Measurements from ENCODE around the gene AIFM2. TPM values are rescaled to one million over a fixed set of nuclear protein-coding genes. Genes with fewer than 3 reads are reported as not detected.
A peak's percentile ranks its signal among the peaks of the same experiment; 100 is the strongest.

AIFM2 gene
- total and polyA plus RNA-seq, 2 of the 13 experiments (the other 11 are each of a cell fraction or from before 2014, with no cell fraction given): 20.3 to 29.5 TPM

DNA sequence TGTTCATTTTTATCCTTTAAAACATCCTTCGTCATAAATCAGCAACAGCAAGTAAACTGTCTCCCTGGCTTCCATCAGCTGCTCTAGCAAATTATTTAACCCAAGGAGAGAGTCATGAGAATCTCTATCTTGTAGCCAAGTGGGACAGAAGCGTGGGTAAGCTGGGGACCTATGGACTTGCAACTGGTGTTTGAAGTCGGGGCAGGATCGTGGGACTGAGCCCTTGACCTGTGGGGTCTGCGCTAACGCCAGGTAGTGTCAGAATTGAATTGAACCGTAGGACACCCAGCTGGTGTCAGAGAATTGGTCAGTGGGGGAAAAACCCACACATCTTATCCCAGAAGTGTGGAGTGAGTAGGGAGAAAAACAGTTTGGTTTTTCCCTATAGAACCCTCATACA lies 13.4 kb downstream of the AIFM2 start:
- in situ Hi-C loops (cut with HindIII; ENCODE audit: extremely low pct_ligation_motif_present, low pct_unique_long_range_greater_than_20kb) (no loop called here), intact Hi-C loops (cut with micrococcal nuclease; ENCODE audit: unreplicated experiment) (no loop called here)
- ATAC-seq: no peak
- H3K9me3 ChIP-seq (ENCODE audit: low read length): no peaks in the 10 kb centered on the region
- 96% methylated on average over 7 of the region's 7 CpGs for WGBS (ENCODE audit: low lambda C conversion rate)
- no peaks in the 10 kb centered on the region for H3K4me1 ChIP-seq (ENCODE audit: insufficient read depth, low read length)
- H3K9ac ChIP-seq (ENCODE audit: insufficient read depth, low read depth, low read length): no peak overlapping the region
- no peak overlapping the region for H3K4me2 ChIP-seq (ENCODE audit: low read depth, low read length)
- H3K4me3 ChIP-seq (replicated peaks in 1 of 3; ENCODE audit: insufficient read depth in 1 of 3, low read depth in 2 of 3, low read length in 3 of 3): no peak overlapping the region
- POLR2A ChIA-PET: interaction anchor here (1.6 to 2.0 kb wide), 2 partner anchors 12 to 27 kb away, joined by 9 read pairs; partner anchors contain the start of gene TYSND1
- TF ChIP-seq GFI1 (CRISPR knock-in tag; IDR thresholded peaks at IDR 0.05; ENCODE audit: borderline replicate concordance) (no peak), ZNF253 (CRISPR knock-in tag; IDR thresholded peaks at IDR 0.05; ENCODE audit: borderline replicate concordance) (no peak), POLR2G (IDR thresholded peaks at IDR 0.05; ENCODE audit: low read depth, low read length) (peak; percentile 26; the same call in 1 of the 2 replicates), ZNF17 (CRISPR knock-in tag; IDR thresholded peaks at IDR 0.05) (no peak), ZNF441 (CRISPR knock-in tag; IDR thresholded peaks at IDR 0.05; ENCODE audit: borderline replicate concordance) (no peak), HDAC2 (CRISPR knock-in tag; IDR thresholded peaks at IDR 0.05) (no peak)
- TF ChIP-seq, protein P1, sequence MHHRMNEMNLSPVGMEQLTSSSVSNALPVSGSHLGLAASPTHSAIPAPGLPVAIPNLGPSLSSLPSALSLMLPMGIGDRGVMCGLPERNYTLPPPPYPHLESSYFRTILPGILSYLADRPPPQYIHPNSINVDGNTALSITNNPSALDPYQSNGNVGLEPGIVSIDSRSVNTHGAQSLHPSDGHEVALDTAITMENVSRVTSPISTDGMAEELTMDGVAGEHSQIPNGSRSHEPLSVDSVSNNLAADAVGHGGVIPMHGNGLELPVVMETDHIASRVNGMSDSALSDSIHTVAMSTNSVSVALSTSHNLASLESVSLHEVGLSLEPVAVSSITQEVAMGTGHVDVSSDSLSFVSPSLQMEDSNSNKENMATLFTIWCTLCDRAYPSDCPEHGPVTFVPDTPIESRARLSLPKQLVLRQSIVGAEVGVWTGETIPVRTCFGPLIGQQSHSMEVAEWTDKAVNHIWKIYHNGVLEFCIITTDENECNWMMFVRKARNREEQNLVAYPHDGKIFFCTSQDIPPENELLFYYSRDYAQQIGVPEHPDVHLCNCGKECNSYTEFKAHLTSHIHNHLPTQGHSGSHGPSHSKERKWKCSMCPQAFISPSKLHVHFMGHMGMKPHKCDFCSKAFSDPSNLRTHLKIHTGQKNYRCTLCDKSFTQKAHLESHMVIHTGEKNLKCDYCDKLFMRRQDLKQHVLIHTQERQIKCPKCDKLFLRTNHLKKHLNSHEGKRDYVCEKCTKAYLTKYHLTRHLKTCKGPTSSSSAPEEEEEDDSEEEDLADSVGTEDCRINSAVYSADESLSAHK (CRISPR knock-in tag; IDR thresholded peaks at IDR 0.05; ENCODE audit: borderline replicate concordance): no peak
- TF ChIP-seq, protein P2, sequence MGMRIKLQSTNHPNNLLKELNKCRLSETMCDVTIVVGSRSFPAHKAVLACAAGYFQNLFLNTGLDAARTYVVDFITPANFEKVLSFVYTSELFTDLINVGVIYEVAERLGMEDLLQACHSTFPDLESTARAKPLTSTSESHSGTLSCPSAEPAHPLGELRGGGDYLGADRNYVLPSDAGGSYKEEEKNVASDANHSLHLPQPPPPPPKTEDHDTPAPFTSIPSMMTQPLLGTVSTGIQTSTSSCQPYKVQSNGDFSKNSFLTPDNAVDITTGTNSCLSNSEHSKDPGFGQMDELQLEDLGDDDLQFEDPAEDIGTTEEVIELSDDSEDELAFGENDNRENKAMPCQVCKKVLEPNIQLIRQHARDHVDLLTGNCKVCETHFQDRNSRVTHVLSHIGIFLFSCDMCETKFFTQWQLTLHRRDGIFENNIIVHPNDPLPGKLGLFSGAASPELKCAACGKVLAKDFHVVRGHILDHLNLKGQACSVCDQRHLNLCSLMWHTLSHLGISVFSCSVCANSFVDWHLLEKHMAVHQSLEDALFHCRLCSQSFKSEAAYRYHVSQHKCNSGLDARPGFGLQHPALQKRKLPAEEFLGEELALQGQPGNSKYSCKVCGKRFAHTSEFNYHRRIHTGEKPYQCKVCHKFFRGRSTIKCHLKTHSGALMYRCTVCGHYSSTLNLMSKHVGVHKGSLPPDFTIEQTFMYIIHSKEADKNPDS (CRISPR knock-in tag; IDR thresholded peaks at IDR 0.05): no peak
- no peaks in the 10 kb centered on the region for H3K79me2 ChIP-seq (ENCODE audit: insufficient read depth, low read length)
- no peak for DNase-seq (ENCODE audit: low spot score)
- no peak for FAIRE-seq
- CTCF ChIA-PET (ENCODE audit: low intra/inter-chr PET ratio, low total read pairs): no interaction called here
- TSS peak; percentile 4 for BruUV-seq (replicated peaks)
- no peak overlapping the region for H3K27ac ChIP-seq (ENCODE audit: extremely low read length, insufficient read depth, low read length)
- no peak overlapping the region for H2AFZ ChIP-seq (ENCODE audit: low read length)
- no peaks in the 10 kb centered on the region for H3K27me3 ChIP-seq (ENCODE audit: control insufficient read depth in 1 of 2, insufficient read depth in 2 of 2, low read length in 2 of 2)
- H4K20me1 ChIP-seq (ENCODE audit: insufficient read depth, low read length): no peaks in the 10 kb centered on the region
- H3K36me3 ChIP-seq (replicated peaks in 1 of 2; ENCODE audit: control insufficient read depth in 1 of 2, insufficient read depth in 2 of 2, low read length in 2 of 2): peaks cover 28 to 79% of the 10 kb centered on the region in 2 experiments

Data from HepG2 (cell line).